AG10803 (cell line): ENCODE data around the gene HELZ.
"Not testable (repeated sequence)": the region's sequence is repeated elsewhere in the genome, so short reads cannot be mapped to it uniquely, and the experiment has no call there.

Experiments
- DNase-seq: peaks from one replicate; pipeline ENCODE4 v3.0.0; 2010; ENCODE audit warnings: low read depth
- H3K4me3 ChIP-seq: 2 replicates; pipeline ENCODE4 v1.5.1; 2011; ENCODE audit warnings: mild to moderate bottlenecking, low read length, control low read depth
- CTCF ChIP-seq: conservative IDR thresholded peaks from 2 replicates; pipeline ENCODE4 v1.5.1; 2011; ENCODE audit warnings: mild to moderate bottlenecking, low read length, control low read depth, inconsistent platforms

The HELZ gene

GRCh38 chr17:67107171-67107570 is 137.8 kb downstream of the HELZ start:
- no peak for DNase-seq
- no peak for TF ChIP-seq CTCF
- no peak overlapping the region for H3K4me3 ChIP-seq

GRCh38 chr17:67105213-67105612 is 139.8 kb downstream of the HELZ start:
- peak; percentile 83 for DNase-seq
- no peak for TF ChIP-seq CTCF
- H3K4me3 ChIP-seq = no peak overlapping the region

GRCh38 chr17:67104641-67105040 is 140.4 kb downstream of the HELZ start:
- not testable (repeated sequence) for DNase-seq, H3K4me3 ChIP-seq

GRCh38 chr17:67098006-67098405 is 147.0 kb downstream of the HELZ start:
- DNase-seq = no peak
- no peak overlapping the region for H3K4me3 ChIP-seq
- no peak for TF ChIP-seq CTCF

- TF ChIP-seq CTCF = no peak
- no peak overlapping the region for H3K4me3 ChIP-seq
- no peak for DNase-seq
Measured at GRCh38 chr17:67096609-67097008, 148.4 kb downstream of the HELZ start.

- peak; percentile 16 for DNase-seq
- TF ChIP-seq CTCF = no peak
- H3K4me3 ChIP-seq = no peak overlapping the region
Measured at GRCh38 chr17:67095803-67096202, 149.2 kb downstream of the HELZ start.

GRCh38 chr17:67095291-67095690 is 149.7 kb downstream of the HELZ start:
- peak; percentile 70 for DNase-seq
- H3K4me3 ChIP-seq = not testable (repeated sequence)

GRCh38 chr17:67093348-67093747 is 151.6 kb downstream of the HELZ start:
- no peak for TF ChIP-seq CTCF
- no peak overlapping the region for H3K4me3 ChIP-seq
- DNase-seq = no peak

- DNase-seq, H3K4me3 ChIP-seq: not testable (repeated sequence)
Measured at GRCh38 chr17:67092710-67093109, 152.3 kb downstream of the HELZ start.
